B cell (primary cell): ENCODE data around the gene DSG3. TPM values are rescaled to one million over a fixed set of nuclear protein-coding genes. Genes with fewer than 3 reads are reported as not detected.

Experiments used
- ATAC-seq: fragments of 200-7000 bp; cut with Tn5 transposase; one replicate; pipeline ENCODE4 v1.10.0; 2021; ENCODE audit warnings: low read depth, mild to moderate bottlenecking, moderate number of reproducible peaks, moderate library complexity
- CTCF ChIA-PET: fragments of 350-600 bp; sonication (Branson Sonifier 250); formaldehyde crosslinking; loops from one replicate; lab custom pipeline; 2021; ENCODE audit warnings: antibody characterized with exemption, inconsistent platforms; lab: Charles Lee
- POLR2A ChIA-PET: fragments of 350-600 bp; sonication (Branson Sonifier 250); formaldehyde crosslinking; loops from one replicate; lab custom pipeline; 2021; ENCODE audit warnings: antibody characterized with exemption; lab: Charles Lee
- DNase-seq: peaks from one replicate; pipeline ENCODE4 v3.0.0; 2013
- H2AFZ ChIP-seq: 2 replicates; pipeline ENCODE4 v1.6.1; 2012; ENCODE audit warnings: mild to moderate bottlenecking, low read depth, low read length; ENCODE audit not compliant: insufficient read depth, poor library complexity, severe bottlenecking
- H3K27ac ChIP-seq, 2 donors: 1 replicate in 1 of 2; 2 replicates in 1 of 2; pipeline ENCODE4 v1.5.1; 2012 to 2013; ENCODE audit warnings: low read length in 2 of 2, mild to moderate bottlenecking in 2 of 2, moderate library complexity in 1 of 2
- H3K27me3 ChIP-seq, 4 experiments: fragments of 200-600 bp in 1 of 4; sonication (generic) in 1 of 4; replicated peaks in 1 of 4; 1 replicate in 2 of 4; 2 replicates in 2 of 4; pipeline versions ENCODE4 v1.6.1 to v1.7.0; 2013 to 2016; ENCODE audit warnings: low read length in 3 of 4, mild to moderate bottlenecking in 2 of 4, mixed read lengths in 1 of 4, moderate library complexity in 1 of 4; ENCODE audit not compliant: insufficient read depth in 4 of 4, control insufficient read depth in 3 of 4; ENCODE audit errors: control extremely low read depth in 1 of 4
- H3K36me3 ChIP-seq, 2 experiments: replicated peaks in 1 of 2; 1 replicate in 1 of 2; 2 replicates in 1 of 2; pipeline versions ENCODE4 v1.6.1 to v1.7.1; 2013; ENCODE audit warnings: low read length in 1 of 2; ENCODE audit not compliant: insufficient read depth in 2 of 2, control insufficient read depth in 1 of 2; ENCODE audit errors: control extremely low read depth in 1 of 2, extremely low read depth in 1 of 2
- H3K4me1 ChIP-seq, 2 donors: fragments of 200-600 bp in 1 of 2; sonication (generic) in 1 of 2; 1 replicate in 1 of 2; 2 replicates in 1 of 2; pipeline versions ENCODE4 v1.5.1 to v1.6.1; 2013 to 2017; ENCODE audit warnings: low read length in 2 of 2; ENCODE audit not compliant: control insufficient read depth in 2 of 2, insufficient read depth in 2 of 2
- H3K4me2 ChIP-seq: replicated peaks from 2 replicates; pipeline ENCODE3; 2012; ENCODE audit warnings: mild to moderate bottlenecking, low read depth, low read length; ENCODE audit not compliant: poor library complexity, severe bottlenecking
- H3K4me3 ChIP-seq, 5 experiments: fragments of 200-600 bp in 1 of 5; sonication (generic) in 1 of 5; 1 replicate in 3 of 5; 2 replicates in 2 of 5; pipeline versions ENCODE4 v1.5.1 to v1.7.0; 2011 to 2016; ENCODE audit warnings: low read length in 4 of 5, mild to moderate bottlenecking in 4 of 5, low read depth in 2 of 5, control low read depth in 1 of 5, moderate library complexity in 1 of 5; ENCODE audit not compliant: insufficient read depth in 1 of 5; ENCODE audit errors: control extremely low read depth in 1 of 5, extremely low read depth in 1 of 5
- H3K79me2 ChIP-seq: fragments of 200-600 bp; sonication (generic); one replicate; pipeline ENCODE4 v1.6.0; 2016; ENCODE audit warnings: low read length; ENCODE audit not compliant: control insufficient read depth, insufficient read depth
- H3K9ac ChIP-seq: fragments of 200-600 bp; sonication (generic); 2 replicates; pipeline ENCODE4 v1.6.1; 2017; ENCODE audit warnings: mild to moderate bottlenecking, low read length, moderate library complexity
- H3K9me3 ChIP-seq, 3 donors: one replicate each; pipeline versions ENCODE4 v1.6.1 to v1.7.1; 2013; ENCODE audit warnings: low read length in 2 of 3; ENCODE audit not compliant: control insufficient read depth in 2 of 3, insufficient read depth in 1 of 3; ENCODE audit errors: control extremely low read depth in 1 of 3
- H4K20me1 ChIP-seq: 2 replicates; pipeline ENCODE4 v1.6.0; 2012; ENCODE audit warnings: mild to moderate bottlenecking, low read length; ENCODE audit not compliant: insufficient read depth, control insufficient read depth, poor library complexity, severe bottlenecking
- H3K27ac Mint-ChIP-seq: one replicate; pipeline ENCODE4 v1.8.0; 2021; ENCODE audit warnings: mixed read lengths
- H3K27me3 Mint-ChIP-seq: one replicate; pipeline ENCODE4 v1.8.0; 2021; ENCODE audit warnings: mixed read lengths
- H3K4me1 Mint-ChIP-seq: one replicate; pipeline ENCODE4 v1.8.0; 2021; ENCODE audit warnings: mixed read lengths
- H3K4me3 Mint-ChIP-seq: one replicate; pipeline ENCODE4 v1.8.0; 2021; ENCODE audit warnings: mixed read lengths
- H3K9me3 Mint-ChIP-seq: one replicate; pipeline ENCODE4 v1.8.0; 2022; ENCODE audit warnings: mixed read lengths; ENCODE audit not compliant: insufficient read depth
- EZH2 ChIP-seq: IDR thresholded peaks from 2 replicates; pipeline ENCODE4 v1.6.1; 2012; ENCODE audit warnings: borderline replicate concordance, low read depth, mild to moderate bottlenecking, moderate library complexity, low read length; ENCODE audit not compliant: insufficient read depth, poor library complexity, severe bottlenecking
- WGBS: methylation state at CpG from one replicate; pipeline ENCODE4 v1.1.5; 2013; ENCODE audit warnings: missing lambda C conversion rate; ENCODE audit not compliant: insufficient coverage; 5-methylcytosine and 5-hydroxymethylcytosine counted together
- intact Hi-C: fragments of 100-400 bp; cut with micrococcal nuclease; formaldehyde crosslinking; loops from one replicate; pipeline ENCODE4 v1.10.0; 2022
- polyA plus RNA-seq: library from polyadenylated mRNA; depleted of rRNA; stranded (reverse); fragments of >200 nt; gene quantifications from 2 replicates; pipeline ENCODE4 v1.2.3, GENCODE V29; 2012
- total RNA-seq, 2 donors: library from RNA; stranded (reverse); fragments of 120-200 nt in 1 of 2; gene quantifications; 1 replicate in 1 of 2; 2 replicates in 1 of 2; pipeline versions ENCODE4 v1.2.3 to v1.2.4, GENCODE V29; 2013 to 2022
- TF ChIP-seq, protein P1 (sequence below): fragments of 200-600 bp; IDR thresholded peaks from one replicate; pipeline ENCODE4 v1.8.0; 2022; ENCODE audit warnings: antibody characterized with exemption, mild to moderate bottlenecking

Gene DSG3
- total and polyA plus RNA-seq, 2 donors (not counting 1 experiment from before 2014, with no cell fraction given) = not detected

DNA sequence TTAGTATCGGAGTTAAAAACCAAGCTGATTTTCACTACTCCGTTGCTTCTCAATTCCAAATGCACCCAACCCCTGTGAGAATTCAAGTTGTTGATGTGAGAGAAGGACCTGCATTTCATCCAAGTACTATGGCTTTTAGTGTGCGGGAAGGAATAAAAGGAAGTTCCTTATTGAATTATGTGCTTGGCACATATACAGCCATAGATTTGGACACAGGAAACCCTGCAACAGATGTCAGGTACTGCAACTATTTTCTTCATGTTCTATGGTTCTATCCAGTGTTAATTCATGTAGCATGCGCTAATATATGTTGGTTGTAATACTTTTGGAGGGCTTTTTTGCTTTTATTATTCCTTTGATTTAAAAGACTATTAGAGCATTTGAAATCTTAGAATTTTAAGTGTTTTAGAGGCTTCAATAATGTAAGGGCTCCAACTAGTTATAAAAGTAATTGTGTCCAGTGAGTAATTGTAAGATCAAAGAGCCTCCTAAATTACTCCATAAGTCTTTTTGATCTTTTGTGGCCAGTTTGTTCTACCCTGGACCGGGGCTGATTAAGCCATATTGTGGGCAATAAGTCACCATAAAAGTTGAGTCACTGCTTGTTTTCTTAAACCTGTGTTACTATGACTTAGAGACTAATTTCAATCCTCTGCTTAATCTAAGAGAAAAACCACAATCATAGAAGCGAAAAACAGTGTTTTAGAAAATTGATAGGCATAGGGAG, 48.1 kb upstream of the DSG3 start:
- H3K9ac ChIP-seq = no peak overlapping the region
- no peaks in the 10 kb centered on the region for H3K9me3 Mint-ChIP-seq
- H3K4me1 ChIP-seq = no peaks in the 10 kb centered on the region
- H3K79me2 ChIP-seq = no peaks in the 10 kb centered on the region
- H3K4me1 Mint-ChIP-seq = no peaks in the 10 kb centered on the region
- no peak for TF ChIP-seq EZH2
- TF ChIP-seq, protein P1, sequence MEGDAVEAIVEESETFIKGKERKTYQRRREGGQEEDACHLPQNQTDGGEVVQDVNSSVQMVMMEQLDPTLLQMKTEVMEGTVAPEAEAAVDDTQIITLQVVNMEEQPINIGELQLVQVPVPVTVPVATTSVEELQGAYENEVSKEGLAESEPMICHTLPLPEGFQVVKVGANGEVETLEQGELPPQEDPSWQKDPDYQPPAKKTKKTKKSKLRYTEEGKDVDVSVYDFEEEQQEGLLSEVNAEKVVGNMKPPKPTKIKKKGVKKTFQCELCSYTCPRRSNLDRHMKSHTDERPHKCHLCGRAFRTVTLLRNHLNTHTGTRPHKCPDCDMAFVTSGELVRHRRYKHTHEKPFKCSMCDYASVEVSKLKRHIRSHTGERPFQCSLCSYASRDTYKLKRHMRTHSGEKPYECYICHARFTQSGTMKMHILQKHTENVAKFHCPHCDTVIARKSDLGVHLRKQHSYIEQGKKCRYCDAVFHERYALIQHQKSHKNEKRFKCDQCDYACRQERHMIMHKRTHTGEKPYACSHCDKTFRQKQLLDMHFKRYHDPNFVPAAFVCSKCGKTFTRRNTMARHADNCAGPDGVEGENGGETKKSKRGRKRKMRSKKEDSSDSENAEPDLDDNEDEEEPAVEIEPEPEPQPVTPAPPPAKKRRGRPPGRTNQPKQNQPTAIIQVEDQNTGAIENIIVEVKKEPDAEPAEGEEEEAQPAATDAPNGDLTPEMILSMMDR = no peak
- no peaks in the 10 kb centered on the region for H3K27me3 Mint-ChIP-seq
- POLR2A ChIA-PET = no interaction called here
- no peaks in the 10 kb centered on the region for H3K36me3 ChIP-seq
- CTCF ChIA-PET = no interaction called here
- ATAC-seq (no peak), DNase-seq (no peak)
- H3K27ac ChIP-seq = no peak overlapping the region
- H2AFZ ChIP-seq = no peak overlapping the region
- H3K27ac Mint-ChIP-seq = no peak overlapping the region
- H3K9me3 ChIP-seq = no peaks in the 10 kb centered on the region
- H4K20me1 ChIP-seq = no peaks in the 10 kb centered on the region
- H3K4me3 Mint-ChIP-seq = no peak overlapping the region
- no peak overlapping the region for H3K4me2 ChIP-seq
- intact Hi-C loops = no loop called here
- WGBS = no CpG with 5 or more reads among the region's 6 CpGs
- no peak overlapping the region for H3K4me3 ChIP-seq
- no peaks in the 10 kb centered on the region for H3K27me3 ChIP-seq

DNA sequence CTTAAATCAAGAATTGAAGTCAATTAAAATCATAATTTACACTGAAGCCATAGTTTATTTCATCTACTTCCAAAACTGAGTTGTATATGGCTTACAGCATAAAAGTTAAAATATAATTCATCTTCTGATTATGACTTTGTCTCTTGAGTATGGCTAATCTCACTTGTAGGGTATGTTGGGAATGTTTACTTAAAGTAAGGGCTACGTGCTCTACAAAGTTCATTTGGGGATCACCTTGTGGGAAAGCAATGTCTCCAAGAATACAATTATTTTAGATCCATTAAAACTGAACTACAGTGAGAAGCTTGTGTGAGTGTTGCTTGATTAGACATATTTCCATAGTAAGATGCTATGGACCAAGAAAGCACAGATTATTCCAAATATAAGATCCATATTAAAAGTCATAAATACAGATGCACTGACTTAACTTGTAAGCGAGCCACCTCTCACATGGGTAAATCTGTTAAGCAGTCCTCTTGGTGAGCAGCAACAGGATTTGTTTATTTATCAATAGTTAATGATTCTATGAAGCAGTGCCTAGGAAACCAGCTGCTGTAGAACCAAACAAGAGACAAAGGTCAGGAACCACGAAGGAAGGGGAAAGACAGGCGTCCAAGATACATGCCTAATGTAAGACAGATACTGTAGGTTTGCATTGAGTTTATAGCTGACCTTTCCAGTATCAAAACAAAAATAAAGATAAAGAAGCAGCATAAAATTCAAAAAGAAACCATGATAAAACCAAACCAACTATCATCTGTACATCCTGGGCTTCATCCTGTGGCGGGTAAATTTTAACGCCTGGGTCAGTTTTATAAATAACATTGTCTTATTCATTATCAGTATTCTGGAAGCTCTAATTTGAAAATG, 46.1 kb upstream of the DSG3 start:
- CTCF ChIA-PET = no interaction called here
- Mint-ChIP-seq H3K9me3 (no peaks in the 10 kb centered on the region), H3K4me3 (no peak overlapping the region), H3K4me1 (no peaks in the 10 kb centered on the region), H3K27me3 (no peaks in the 10 kb centered on the region), H3K27ac (no peak overlapping the region)
- no peak overlapping the region for H3K4me3 ChIP-seq
- TF ChIP-seq EZH2 = no peak
- TF ChIP-seq, protein P1 = no peak
- no CpG with 5 or more reads among the region's 6 CpGs for WGBS
- ATAC-seq (no peak), DNase-seq (no peak)
- no peaks in the 10 kb centered on the region for H3K9me3 ChIP-seq
- H3K9ac ChIP-seq = no peak overlapping the region
- no peaks in the 10 kb centered on the region for H3K27me3 ChIP-seq
- intact Hi-C loops = no loop called here
- H3K36me3 ChIP-seq = no peaks in the 10 kb centered on the region
- H2AFZ ChIP-seq = no peak overlapping the region
- no peaks in the 10 kb centered on the region for H3K79me2 ChIP-seq
- no peaks in the 10 kb centered on the region for H4K20me1 ChIP-seq
- H3K4me2 ChIP-seq = no peak overlapping the region
- H3K27ac ChIP-seq = no peak overlapping the region
- POLR2A ChIA-PET = no interaction called here
- H3K4me1 ChIP-seq = no peaks in the 10 kb centered on the region
